Panc1 (cell line): ENCODE data around the gene PPEF1.

Source experiments
- CTCF ChIP-seq: fragments of 450-650 bp; IDR thresholded peaks from 2 replicates; pipeline ENCODE4 v1.5.1; 2017; ENCODE audit warnings: mild to moderate bottlenecking
- POLR2AphosphoS5 ChIP-seq: IDR thresholded peaks from 2 replicates; pipeline ENCODE4 v1.6.1; 2012; ENCODE audit warnings: mild to moderate bottlenecking, low read depth, low read length, moderate library complexity
- REST ChIP-seq, 2 experiments: IDR thresholded peaks; 2 replicates each; pipeline ENCODE4 v1.6.1; 2011 to 2012; ENCODE audit warnings: low read depth in 2 of 2, control low read depth in 1 of 2, low read length in 1 of 2, mild to moderate bottlenecking in 1 of 2, moderate library complexity in 1 of 2; ENCODE audit not compliant: insufficient read depth in 1 of 2
- SIN3A ChIP-seq: IDR thresholded peaks from 2 replicates; pipeline ENCODE4 v1.6.1; 2012; ENCODE audit warnings: low read depth, mild to moderate bottlenecking, low read length, moderate library complexity, borderline replicate concordance; ENCODE audit not compliant: insufficient read depth

GRCh38 chrX:18792828-18793227 is 85.4 kb downstream of the PPEF1 start:
- TF ChIP-seq REST (IDR thresholded peaks at IDR 0.05; ENCODE audit: insufficient read depth in 1 of 2, low read depth in 2 of 2, low read length in 1 of 2), result no peak
- no peak for TF ChIP-seq CTCF
- no peak for TF ChIP-seq POLR2AphosphoS5
- no peak for TF ChIP-seq SIN3A
